Measurements from ENCODE around the gene STK11IP.

Gene STK11IP

GRCh38 chr2:219618733-219619122, 21.1 kb downstream of the STK11IP start:
- DNase-seq = no peak

- DNase-seq = no peak
These were observed 21.6 kb downstream of the STK11IP start for GRCh38 chr2:219619235-219619634.

GRCh38 chr2:219620546-219620945, 22.9 kb downstream of the STK11IP start:
- no peak for DNase-seq

- DNase-seq = no peak
These were observed 24.3 kb downstream of the STK11IP start for GRCh38 chr2:219621935-219622334.

- DNase-seq = no peak
These were observed 24.8 kb downstream of the STK11IP start for GRCh38 chr2:219622472-219622871.

- DNase-seq = no peak
These were observed 26.9 kb downstream of the STK11IP start for GRCh38 chr2:219624565-219624964.

GRCh38 chr2:219625179-219625578, 27.5 kb downstream of the STK11IP start:
- DNase-seq = no peak

- DNase-seq = no peak
These were observed 28.9 kb downstream of the STK11IP start for GRCh38 chr2:219626540-219626939.

- DNase-seq = no peak
These were observed 29.7 kb downstream of the STK11IP start, which contains the start of gene SLC4A3 for GRCh38 chr2:219627103-219628100. TSS of gene SLC4A3 (plus strand) at chr2:219627630. CDS start at chr2:219627993, 363 bp downstream.

- no peak for DNase-seq
These were observed 30.8 kb downstream of the STK11IP start for GRCh38 chr2:219628235-219628985.

- DNase-seq = no peak
These were observed 31.6 kb downstream of the STK11IP start for GRCh38 chr2:219628986-219629901.

GRCh38 chr2:219629976-219630695, 32.5 kb downstream of the STK11IP start:
- no peak for DNase-seq

- DNase-seq = no peak
These were observed 33.2 kb downstream of the STK11IP start for GRCh38 chr2:219630770-219631405.

GRCh38 chr2:219631406-219631891, 33.8 kb downstream of the STK11IP start:
- DNase-seq = no peak

- no peak for DNase-seq
These were observed 34.5 kb downstream of the STK11IP start for GRCh38 chr2:219631904-219632759.

- DNase-seq = no peak
These were observed 35.1 kb downstream of the STK11IP start for GRCh38 chr2:219632760-219633105.

- no peak for DNase-seq
These were observed 35.8 kb downstream of the STK11IP start for GRCh38 chr2:219633276-219634065.

- DNase-seq = no peak
These were observed 36.7 kb downstream of the STK11IP start for GRCh38 chr2:219634171-219634940.
